22Rv1 (cell line): ENCODE data around the gene TMEM120A.

Source experiments
- CTCF ChIP-seq: fragments of 450-650 bp; IDR thresholded peaks from 2 replicates; pipeline ENCODE4 v1.5.1; 2017; ENCODE audit warnings: mild to moderate bottlenecking
- ZFX ChIP-seq: fragments of 450-650 bp; IDR thresholded peaks from 2 replicates; pipeline ENCODE4 v1.6.1; 2017; ENCODE audit warnings: antibody characterized with exemption, borderline replicate concordance

GRCh38 chr7:75969704-75970498 lies 24.5 kb downstream of the TMEM120A start:
- TF ChIP-seq CTCF (no peak), ZFX (no peak)
